Right cardiac atrium (tissue), 5 donors: ENCODE results near the gene TCF21. TPM values are rescaled to one million over a fixed set of nuclear protein-coding genes. Genes with fewer than 3 reads are reported as not detected.
"Not testable (repeated sequence)": the region's sequence is repeated elsewhere in the genome, so short reads cannot be mapped to it uniquely, and the experiment has no call there.

Experiments
- ATAC-seq, 2 donors: fragments of 200-7000 bp; cut with Tn5 transposase; one replicate each; pipeline versions ENCODE4 v1.8.0 to v1.9.1; 2020; ENCODE audit warnings: moderate library complexity in 2 of 2, mild to moderate bottlenecking in 1 of 2
- DNase-seq, 3 donors: peaks; one replicate each; pipeline ENCODE4 v3.0.0-alpha.2; 2020
- H3K27ac ChIP-seq: one replicate; pipeline ENCODE4 v1.5.1; 2013; ENCODE audit warnings: mild to moderate bottlenecking, low read length, control low read depth, moderate library complexity
- H3K27me3 ChIP-seq: one replicate; pipeline ENCODE4 v1.6.1; 2013; ENCODE audit not compliant: control insufficient read depth, insufficient read depth
- H3K4me1 ChIP-seq: one replicate; pipeline ENCODE4 v1.6.1; 2013; ENCODE audit warnings: low read length; ENCODE audit not compliant: control insufficient read depth, insufficient read depth
- H3K4me3 ChIP-seq: one replicate; pipeline ENCODE4 v1.5.1; 2013; ENCODE audit warnings: low read length, control low read depth
- H3K9me3 ChIP-seq: one replicate; pipeline ENCODE4 v1.6.1; 2013; ENCODE audit warnings: low read length; ENCODE audit not compliant: control insufficient read depth
- WGBS: extraction: QIAGEN DNeasy Blood & Tissue Kit; methylation state at CpG from one replicate; pipeline ENCODE4 v1.1.7; 2013; 5-methylcytosine and 5-hydroxymethylcytosine counted together
- intact Hi-C, 4 donors: fragments of 100-400 bp; cut with DNase I; formaldehyde crosslinking; loops; one replicate each; pipeline versions ENCODE4 v1.11.0 to v1.14.0; 2022 to 2023
- polyA plus RNA-seq: library from polyadenylated mRNA; stranded (reverse); fragments of 200-250 nt; gene quantifications from one replicate; pipeline ENCODE4 v1.2.3, GENCODE V29; 2013
- total RNA-seq, 4 donors: library from RNA; stranded (reverse); fragmentation: NEBNext Ultra II Directional; extraction: Animal tissue kit (Norgen Biotek cat#: 25700); gene quantifications; one replicate each; pipeline ENCODE4 v1.2.1, GENCODE V29; 2021
- donor health status: healthy with polysubstance abuse.
- donor health status: DM: no; HTN: yes; CAD: no.
- donor health status: DM: no; HTN: no; CAD: no.
- donor health status: DM: no; HTN: yes; CAD: no; lungs with severe emphysema.
- donor health status: DM: yes; HTN: yes; CAD: no.

TCF21 gene
- total and polyA plus RNA-seq, 5 donors, result 7.9 to 25.4 (median 12.8) TPM

DNA sequence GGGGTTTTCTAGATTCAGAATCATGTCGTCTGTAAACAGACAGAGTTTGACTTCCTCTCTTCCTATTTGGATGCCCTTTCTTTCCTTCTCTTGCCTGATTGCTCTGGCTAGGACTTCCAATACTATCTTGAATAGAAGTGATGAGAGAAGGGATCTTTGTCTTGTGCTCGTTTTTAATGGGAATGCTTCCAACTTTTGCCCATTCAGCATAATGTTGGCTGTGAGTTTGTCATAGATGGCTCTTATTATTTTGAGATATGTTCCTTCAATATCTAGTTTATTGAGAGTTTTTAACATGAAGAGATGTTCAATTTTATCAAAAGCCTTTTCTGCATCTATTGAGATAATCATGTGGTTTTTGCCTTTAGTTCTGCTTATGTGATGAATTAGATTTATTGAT, 27.6 kb upstream of the TCF21 start:
- intact Hi-C loops, result not testable (repeated sequence)
- 59% methylated on average over 2 of the region's 2 CpGs for WGBS

DNA sequence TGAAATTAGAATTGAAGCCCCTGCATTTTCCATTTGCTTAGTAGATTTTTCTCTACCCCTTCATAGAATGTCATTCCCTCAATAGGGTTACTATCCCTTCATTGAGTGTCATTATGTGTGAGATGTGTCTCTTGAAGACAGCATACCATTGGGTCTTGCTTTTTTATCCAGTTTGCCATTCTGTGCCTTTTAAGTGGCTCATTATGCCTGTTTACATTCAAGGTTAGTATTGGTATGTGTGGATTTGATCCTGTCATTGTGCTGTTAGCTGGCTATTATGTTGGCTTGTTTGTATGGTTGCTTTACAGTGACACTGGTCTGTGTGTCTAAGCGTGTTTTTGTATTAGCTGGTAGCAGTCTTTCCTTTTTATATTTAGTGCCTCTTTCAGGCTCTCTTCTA, 25.7 kb upstream of the TCF21 start:
- DNase-seq (no peak), ATAC-seq (no peak)
- H3K9me3 ChIP-seq, result no peaks in the 10 kb centered on the region
- 86% methylated on average over 1 of the region's 1 CpG for WGBS
- no peaks in the 10 kb centered on the region for H3K4me1 ChIP-seq
- H3K4me3 ChIP-seq, result no peak overlapping the region
- no peaks in the 10 kb centered on the region for H3K27me3 ChIP-seq
- intact Hi-C loops, result no loop called here
- no peak overlapping the region for H3K27ac ChIP-seq

More for the DNA sequence above, 27.6 kb upstream of the TCF21 start:
- H3K27ac ChIP-seq, H3K9me3 ChIP-seq, DNase-seq, ATAC-seq, H3K27me3 ChIP-seq, H3K4me3 ChIP-seq, H3K4me1 ChIP-seq: not testable (repeated sequence)

DNA sequence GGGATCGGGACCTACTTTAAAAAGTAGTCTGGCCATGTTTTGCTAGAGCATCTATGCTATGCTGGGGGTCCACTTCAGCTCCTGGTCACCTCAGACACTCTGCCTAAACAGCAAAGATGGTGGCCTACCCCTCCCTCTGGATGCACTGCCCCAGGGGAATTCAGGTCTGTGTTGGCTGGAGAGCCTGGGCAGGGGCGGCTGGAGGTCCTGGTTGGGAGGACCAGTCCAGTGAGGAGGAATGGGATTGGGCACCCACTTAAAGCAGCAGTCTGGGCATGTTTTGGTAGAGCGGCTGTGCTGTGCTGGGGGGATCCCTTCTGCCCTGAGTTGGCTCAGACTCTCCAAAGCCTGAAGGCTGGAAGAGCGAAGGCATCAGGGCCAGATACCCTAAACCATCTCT, 23.2 kb upstream of the TCF21 start:
- no peaks in the 10 kb centered on the region for H3K27me3 ChIP-seq
- no peaks in the 10 kb centered on the region for H3K9me3 ChIP-seq
- intact Hi-C loops, result no loop called here
- H3K4me1 ChIP-seq, result no peaks in the 10 kb centered on the region
- no peak for ATAC-seq
- DNase-seq, result no peak
- no peak overlapping the region for H3K4me3 ChIP-seq
- WGBS, result 92% methylated on average over 4 of the region's 4 CpGs
- H3K27ac ChIP-seq, result no peak overlapping the region

DNA sequence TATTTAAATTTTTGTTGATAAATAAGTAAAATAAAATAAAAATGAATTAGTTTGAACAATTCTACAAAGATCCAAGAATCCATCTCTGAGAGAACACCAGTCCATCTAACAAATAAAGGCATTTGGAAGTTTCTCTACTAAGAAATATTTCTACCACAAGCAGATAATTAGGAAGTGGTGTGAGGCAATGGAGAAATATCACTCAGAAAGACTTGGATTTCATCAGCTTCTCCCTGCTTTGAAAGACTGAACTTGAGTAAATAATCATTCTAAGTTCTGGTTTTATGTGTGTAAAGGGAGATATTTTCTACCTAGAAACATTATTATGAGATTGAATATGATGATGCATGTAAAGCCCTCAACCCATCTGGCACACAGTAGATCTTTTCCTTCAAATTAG, 17.8 kb upstream of the TCF21 start:
- Histone ChIP-seq H3K27me3 (no peaks in the 10 kb centered on the region), H3K4me3 (no peak overlapping the region)
- intact Hi-C loops, result no loop called here

DNA sequence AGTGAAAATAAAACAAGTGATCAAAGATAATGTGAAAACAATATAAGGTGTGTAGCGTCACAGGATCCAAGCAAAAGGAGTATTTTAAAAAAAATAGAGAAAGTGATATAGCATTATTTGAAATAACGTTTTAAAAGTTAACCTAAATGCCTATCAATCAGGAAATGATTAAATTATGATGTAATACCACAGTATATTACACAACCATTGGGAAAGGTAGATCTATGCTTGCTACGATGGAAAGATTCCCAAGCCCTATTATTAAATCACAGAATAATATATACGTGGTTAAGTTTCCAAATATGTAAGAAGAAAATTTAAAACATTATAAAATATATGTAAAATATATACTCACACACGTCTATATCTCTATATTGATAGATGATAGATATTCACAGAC, 15.4 kb upstream of the TCF21 start:
- 77% methylated on average over 5 of the region's 5 CpGs for WGBS

More for the DNA sequence above, 17.8 kb upstream of the TCF21 start:
- no peak overlapping the region for H3K27ac ChIP-seq
- H3K9me3 ChIP-seq, result no peaks in the 10 kb centered on the region
- no peak for ATAC-seq
- H3K4me1 ChIP-seq, result no peaks in the 10 kb centered on the region
- DNase-seq, result no peak

DNA sequence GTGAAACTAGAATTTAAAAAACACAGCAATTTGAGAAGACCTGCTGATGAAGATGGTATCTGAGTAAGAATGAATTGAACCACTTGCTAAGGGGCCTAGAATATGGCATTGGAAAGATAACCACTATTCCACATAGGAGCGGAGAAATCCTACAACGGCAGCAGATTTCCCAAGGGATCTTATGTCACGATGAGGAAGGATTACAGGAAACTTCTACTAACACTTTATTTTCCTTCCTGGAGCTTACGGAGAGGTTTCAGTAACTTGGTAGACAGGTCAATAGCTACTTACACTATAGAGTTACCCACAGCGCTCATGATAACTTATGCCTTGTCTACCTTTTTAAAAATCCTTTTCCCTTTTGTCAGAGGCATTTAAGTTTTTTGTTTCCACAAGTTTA, 11.8 kb upstream of the TCF21 start:
- intact Hi-C loops, result no loop called here
- no peak for ATAC-seq
- H3K27me3 ChIP-seq, result no peaks in the 10 kb centered on the region
- H3K9me3 ChIP-seq, result no peaks in the 10 kb centered on the region
- 48% methylated on average over 5 of the region's 5 CpGs for WGBS
- H3K4me1 ChIP-seq, result no peaks in the 10 kb centered on the region
- no peak for DNase-seq
- peak overlapping the region; percentile 47 for H3K4me3 ChIP-seq
- no peak overlapping the region for H3K27ac ChIP-seq

More for the DNA sequence above, 15.4 kb upstream of the TCF21 start:
- Histone ChIP-seq H3K4me3 (no peak overlapping the region), H3K4me1 (no peaks in the 10 kb centered on the region), H3K27ac (no peak overlapping the region), H3K27me3 (no peaks in the 10 kb centered on the region), H3K9me3 (no peaks in the 10 kb centered on the region)
- DNase-seq (no peak), ATAC-seq (no peak)
- intact Hi-C loops, result no loop called here

DNA sequence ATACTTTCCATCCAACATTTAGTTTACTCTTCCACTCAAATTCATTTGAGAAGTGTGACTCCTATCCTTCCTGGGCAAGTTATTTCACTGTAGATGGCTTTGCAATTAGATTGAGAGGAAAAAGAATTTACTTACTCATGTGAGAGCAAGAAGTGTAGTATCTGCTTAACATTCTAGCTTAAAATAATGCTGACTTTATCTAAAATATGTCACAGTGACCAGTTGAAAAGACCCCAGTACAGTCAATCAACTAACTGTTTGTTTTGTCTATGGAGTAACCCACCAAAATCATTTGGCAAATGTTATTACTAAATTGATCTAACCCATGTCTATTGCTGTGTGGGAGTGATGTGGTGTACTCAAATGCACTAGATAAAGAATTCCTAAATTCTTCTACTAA, 8.9 kb upstream of the TCF21 start:
- Histone ChIP-seq H3K27me3 (no peaks in the 10 kb centered on the region), H3K9me3 (no peaks in the 10 kb centered on the region), H3K4me1 (no peaks in the 10 kb centered on the region), H3K27ac (no peak overlapping the region), H3K4me3 (no peak overlapping the region)
- DNase-seq, result no peak
- no peak for ATAC-seq
- intact Hi-C loops, result loop anchor here in 1 of 4 donors (10.0 kb wide), 1 partner anchor 125 kb away; no protein-coding TSS in a partner anchor

DNA sequence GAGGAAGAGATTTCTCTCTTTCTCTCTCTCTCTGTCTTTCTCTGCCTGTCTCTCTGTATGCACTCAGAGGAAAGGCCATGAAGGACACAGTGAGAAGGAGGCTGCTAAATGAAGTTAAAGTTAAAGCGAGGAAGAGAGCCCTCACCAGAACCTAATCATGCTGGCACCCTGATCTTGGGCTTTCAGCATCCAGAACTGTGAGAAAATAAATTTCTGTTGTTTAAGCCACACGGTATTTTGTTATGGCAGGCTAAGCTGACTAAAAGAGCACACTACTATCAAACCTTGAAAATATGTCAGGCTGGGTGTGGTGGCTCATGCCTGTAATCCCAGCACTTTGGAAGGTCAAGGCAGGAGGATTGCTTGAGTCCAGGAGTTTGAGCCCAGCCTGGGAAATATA, 8.0 kb upstream of the TCF21 start:
- H3K27ac ChIP-seq, result no peak overlapping the region

DNA sequence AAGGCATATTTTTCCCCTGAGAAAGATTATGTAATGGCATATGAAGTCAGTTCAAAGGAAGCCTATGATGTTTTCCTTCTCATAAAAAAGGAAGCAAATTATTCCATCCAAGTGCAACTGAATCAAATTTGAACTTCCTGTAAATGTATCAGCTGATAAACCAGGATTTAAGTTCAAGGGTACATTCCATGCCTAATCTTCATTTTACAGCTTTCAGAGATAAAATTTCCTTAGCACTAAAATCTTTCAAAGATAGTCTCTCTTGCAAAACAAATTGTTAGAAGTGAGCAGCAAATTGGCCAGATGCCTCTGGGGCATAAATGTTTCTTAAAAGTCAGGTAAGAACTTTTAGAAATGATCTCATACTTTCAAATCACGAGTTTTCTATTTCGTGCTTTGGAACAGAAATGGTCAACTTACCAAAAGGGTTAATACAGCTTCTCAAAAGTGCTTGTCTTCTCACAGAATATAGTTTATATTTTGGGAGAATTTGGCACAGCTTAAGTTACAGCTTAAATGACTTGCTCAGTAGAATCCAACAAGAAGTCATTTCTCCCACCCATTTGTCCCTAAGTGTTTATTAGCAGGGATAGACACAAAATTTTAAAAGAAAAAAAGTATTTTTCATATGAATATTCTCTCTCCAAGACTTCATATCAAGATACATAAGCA, 2.7 kb upstream of the TCF21 start:
- H3K27me3 ChIP-seq, result no peaks in the 10 kb centered on the region
- WGBS, result 37% methylated on average over 2 of the region's 2 CpGs
- H3K4me1 ChIP-seq, result no peaks in the 10 kb centered on the region
- no peaks in the 10 kb centered on the region for H3K9me3 ChIP-seq
- ATAC-seq (no peak), DNase-seq (no peak)
- H3K27ac ChIP-seq, result no peak overlapping the region
- intact Hi-C loops, result loop anchor here in 1 of 4 donors (10.0 kb wide), 1 partner anchor 131 kb away; no protein-coding TSS in a partner anchor
- H3K4me3 ChIP-seq, result no peak overlapping the region

More for the DNA sequence above, 8.0 kb upstream of the TCF21 start:
- intact Hi-C loops, result loop anchor here in 1 of 4 donors (10.0 kb wide), 1 partner anchor 126 kb away; no protein-coding TSS in a partner anchor
- H3K9me3 ChIP-seq, result no peaks in the 10 kb centered on the region
- ATAC-seq (no peak), DNase-seq (peak in 1 of 3 donors; percentile 23)
- WGBS, result 62% methylated on average over 2 of the region's 2 CpGs
- no peak overlapping the region for H3K4me3 ChIP-seq
- no peaks in the 10 kb centered on the region for H3K4me1 ChIP-seq
- H3K27me3 ChIP-seq, result no peaks in the 10 kb centered on the region

DNA sequence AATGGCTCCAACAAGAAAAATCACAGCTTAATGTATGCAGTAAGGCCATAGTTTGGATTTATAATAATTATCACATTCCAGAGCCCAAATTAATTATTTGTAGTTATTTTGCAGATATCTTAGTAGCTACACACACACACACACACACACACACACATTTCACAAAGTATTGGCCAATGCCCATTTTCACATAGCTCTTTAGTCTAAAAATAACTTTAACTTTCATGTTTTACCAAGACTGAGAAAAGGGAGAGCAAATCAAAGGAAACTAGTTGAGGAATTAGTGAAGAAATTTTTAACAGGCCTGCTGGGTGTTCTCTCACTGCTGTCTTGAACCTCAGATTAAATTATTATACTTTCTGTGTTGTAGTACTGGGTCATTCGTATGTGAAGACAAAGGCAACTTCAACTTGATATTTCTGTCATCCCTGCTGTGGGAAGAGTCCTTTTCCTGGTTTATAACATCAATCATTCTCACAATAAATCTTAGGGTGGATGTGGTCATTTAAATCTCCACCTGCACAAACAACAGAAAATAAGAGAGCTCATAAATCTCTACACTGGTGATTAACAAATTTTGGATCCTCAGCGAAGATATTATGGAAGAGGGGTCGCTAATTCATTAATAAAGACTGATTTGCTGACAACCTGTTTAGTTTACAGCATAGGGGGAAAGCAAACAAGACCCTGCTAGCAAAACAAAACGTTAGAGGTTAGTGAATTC, 1.6 kb upstream of the TCF21 start:
- no peak for ATAC-seq
- H3K27ac ChIP-seq, result no peak overlapping the region
- H3K4me3 ChIP-seq, result no peak overlapping the region
- no peaks in the 10 kb centered on the region for H3K27me3 ChIP-seq
- intact Hi-C loops, result loop anchor here in 1 of 4 donors (10.0 kb wide), 1 partner anchor 133 kb away; no protein-coding TSS in a partner anchor
- no peak for DNase-seq
- 34% methylated on average over 4 of the region's 4 CpGs for WGBS
- H3K4me1 ChIP-seq, result no peaks in the 10 kb centered on the region
- no peaks in the 10 kb centered on the region for H3K9me3 ChIP-seq

DNA sequence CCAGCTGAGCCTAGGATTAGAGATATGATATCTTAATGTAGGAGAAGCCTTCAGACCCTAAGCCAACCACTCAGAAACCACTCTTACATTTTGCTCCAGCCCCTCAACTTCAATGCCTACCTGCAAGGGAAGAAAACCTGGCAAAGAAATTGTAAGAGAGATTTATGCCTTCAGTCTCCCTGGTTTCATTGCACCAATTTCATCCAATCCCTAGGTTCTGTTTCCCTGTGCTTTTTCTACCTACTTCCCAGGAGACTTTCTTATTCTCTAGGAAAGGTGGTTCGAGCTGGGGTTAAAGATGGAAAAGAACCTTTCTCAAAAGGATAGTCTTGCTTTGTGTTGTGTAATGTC, 1.1 kb upstream of the TCF21 start:
- no peaks in the 10 kb centered on the region for H3K27me3 ChIP-seq
- DNase-seq, result no peak
- H3K4me3 ChIP-seq, result no peak overlapping the region
- WGBS, result 55% methylated on average over 1 of the region's 1 CpG
- H3K27ac ChIP-seq, result no peak overlapping the region
- no peak for ATAC-seq
- no peaks in the 10 kb centered on the region for H3K9me3 ChIP-seq
- no peaks in the 10 kb centered on the region for H3K4me1 ChIP-seq
- intact Hi-C loops, result loop anchor here in 1 of 4 donors (10.0 kb wide), 1 partner anchor 133 kb away; no protein-coding TSS in a partner anchor
